SHP77 (cell line): ENCODE measurements around the gene AP1S1.
A peak's percentile ranks its signal among the peaks of the same experiment; 100 is the strongest.
"Not testable (repeated sequence)": the region's sequence is repeated elsewhere in the genome, so short reads cannot be mapped to it uniquely, and the experiment has no call there.

Experiments
- DNase-seq, 2 experiments: peaks; one replicate each; lab custom pipeline; 2025; lab: John Stamatoyannopoulos, UW

AP1S1 gene

DNA sequence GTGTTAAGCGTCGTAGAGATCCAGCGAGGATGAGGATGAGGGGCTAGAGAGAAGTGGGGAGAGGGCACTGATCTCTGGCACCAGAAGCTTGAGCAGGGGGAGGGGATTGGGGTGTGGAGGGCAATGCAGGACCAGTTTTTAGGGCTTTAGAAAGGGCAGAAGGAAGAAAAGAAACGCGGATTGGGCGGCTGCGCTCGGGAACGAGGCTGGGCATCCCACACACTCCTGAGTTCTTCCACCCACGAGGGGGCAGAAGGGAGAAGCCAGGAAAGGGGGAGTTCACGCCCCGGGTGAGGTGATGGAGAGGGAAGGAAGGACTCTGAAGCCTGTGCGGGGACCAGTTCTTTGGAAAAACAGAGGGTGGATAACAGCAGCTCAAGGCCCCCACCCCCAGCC is 17.2 kb downstream of the AP1S1 start:
- no peak for DNase-seq

- DNase-seq: peak; percentile 61 to 65
Measured at GRCh38 chr7:101172005-101172853, 18.0 kb downstream of the AP1S1 start.

DNA sequence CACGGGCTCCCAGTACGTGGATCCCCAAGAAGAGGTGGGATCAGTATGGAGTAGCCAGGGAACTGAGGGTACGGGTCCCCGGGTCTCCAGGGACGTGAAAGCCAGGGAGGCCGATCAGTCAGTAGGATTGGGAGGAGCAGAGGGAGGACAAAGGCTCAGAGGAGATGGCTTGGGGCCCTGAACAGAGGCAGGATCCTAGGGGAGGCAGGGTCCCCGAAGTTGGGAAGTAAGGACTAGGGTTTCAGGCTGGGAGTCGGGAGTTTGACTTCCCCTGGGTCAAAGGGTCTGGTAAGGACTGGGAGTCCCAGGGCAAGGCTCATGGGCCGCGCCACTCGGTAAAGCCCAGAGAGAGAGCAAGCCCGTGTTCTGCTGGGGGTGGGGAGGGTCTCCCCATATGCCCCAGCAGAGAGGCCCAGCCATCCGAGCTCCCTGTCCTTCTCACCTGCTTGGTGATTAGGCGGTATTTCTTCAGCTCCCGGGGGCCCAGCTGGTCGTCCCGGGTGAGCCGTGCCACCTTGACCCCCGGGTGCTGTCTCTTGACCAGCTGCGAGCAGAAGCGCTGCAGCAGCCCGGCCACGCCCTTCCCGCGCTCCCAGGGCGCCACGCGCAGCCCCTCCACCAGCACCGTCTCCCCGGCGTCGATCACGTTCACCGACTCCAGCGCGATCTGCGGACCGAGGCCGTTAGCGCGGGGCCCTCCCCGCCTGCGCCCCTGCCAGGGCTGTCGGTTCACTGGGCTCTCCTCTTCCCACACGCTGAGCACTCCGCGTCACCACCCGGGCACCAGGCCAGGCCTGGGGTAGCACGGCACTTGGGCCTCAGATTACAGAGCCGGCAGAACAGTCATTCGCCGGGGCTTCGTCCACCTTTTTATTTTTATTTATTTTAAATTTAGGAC is 18.8 kb downstream of the AP1S1 start:
- DNase-seq: peak; percentile 74 to 76

DNA sequence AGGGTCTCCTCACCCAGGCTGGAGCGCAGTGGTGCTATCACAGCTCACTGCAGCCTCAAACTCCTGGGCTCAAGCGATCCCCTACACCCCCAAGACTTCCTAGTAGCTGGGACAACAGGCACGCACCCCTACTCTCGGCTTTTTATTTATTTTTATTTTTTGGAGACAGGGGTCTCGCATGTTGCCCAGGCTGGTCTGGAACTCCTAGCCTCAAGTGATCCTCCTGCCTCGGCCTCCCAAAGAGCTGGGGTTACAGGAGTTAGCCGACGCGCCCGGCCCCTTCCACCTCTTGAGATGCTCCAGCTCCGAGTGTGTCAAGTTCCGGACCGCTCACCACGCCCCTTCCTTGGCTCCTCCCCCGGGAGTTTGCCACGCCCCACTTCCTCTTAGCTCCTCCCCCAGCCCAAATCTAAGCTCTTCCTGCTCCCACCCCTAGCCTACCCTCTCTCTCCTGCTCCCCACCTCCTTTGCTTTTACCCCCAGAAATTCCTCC is 19.5 kb downstream of the AP1S1 start:
- peak in 1 of 2 experiments; percentile 30 for DNase-seq

GRCh38 chr7:101174322-101174854 is 20.1 kb downstream of the AP1S1 start:
- no peak for DNase-seq

DNA sequence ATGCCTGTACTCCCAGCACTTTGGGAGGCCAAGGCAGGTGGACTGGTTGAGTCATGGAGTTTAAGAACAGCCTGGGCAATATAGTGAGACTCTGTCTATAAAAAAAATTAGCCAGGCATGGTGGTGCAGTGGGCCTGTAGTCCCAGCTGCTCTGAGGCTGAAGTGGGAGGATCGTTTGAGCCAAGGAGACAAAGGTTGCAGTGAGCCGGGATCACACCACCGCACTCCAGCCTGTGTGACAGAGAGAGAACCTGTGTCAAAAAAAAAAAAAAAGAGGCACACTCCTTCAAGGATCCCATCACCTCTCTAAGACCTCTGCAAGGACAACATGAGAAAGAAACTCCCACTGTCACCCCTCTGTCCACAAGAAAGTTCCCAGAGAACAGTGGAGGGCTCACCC is 21.4 kb downstream of the AP1S1 start:
- no peak for DNase-seq

GRCh38 chr7:101177644-101178043 is 23.4 kb downstream of the AP1S1 start:
- DNase-seq: no peak

DNA sequence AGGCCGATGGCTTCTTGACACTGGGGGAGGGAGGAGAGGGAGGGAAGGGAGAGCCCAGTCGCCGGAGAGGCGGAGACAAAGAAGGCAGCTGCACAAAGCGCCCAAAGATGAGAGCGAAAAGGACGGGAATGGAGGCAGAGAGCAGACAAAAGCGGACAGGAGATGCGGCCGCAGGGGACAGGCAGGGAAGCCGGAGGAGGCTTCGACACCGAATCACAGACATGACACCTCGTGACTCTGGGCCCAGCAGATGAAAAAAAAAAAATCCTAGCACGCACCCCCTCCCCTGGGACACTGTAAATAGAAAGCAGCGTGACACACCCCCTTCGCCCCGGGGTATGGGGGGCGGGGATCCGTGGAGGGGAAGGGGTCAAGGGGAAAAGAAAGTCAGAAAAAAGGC is 24.8 kb downstream of the AP1S1 start:
- DNase-seq: peak in 1 of 2 experiments; percentile 40

GRCh38 chr7:101179713-101180112 is 25.4 kb downstream of the AP1S1 start:
- DNase-seq: no peak

DNA sequence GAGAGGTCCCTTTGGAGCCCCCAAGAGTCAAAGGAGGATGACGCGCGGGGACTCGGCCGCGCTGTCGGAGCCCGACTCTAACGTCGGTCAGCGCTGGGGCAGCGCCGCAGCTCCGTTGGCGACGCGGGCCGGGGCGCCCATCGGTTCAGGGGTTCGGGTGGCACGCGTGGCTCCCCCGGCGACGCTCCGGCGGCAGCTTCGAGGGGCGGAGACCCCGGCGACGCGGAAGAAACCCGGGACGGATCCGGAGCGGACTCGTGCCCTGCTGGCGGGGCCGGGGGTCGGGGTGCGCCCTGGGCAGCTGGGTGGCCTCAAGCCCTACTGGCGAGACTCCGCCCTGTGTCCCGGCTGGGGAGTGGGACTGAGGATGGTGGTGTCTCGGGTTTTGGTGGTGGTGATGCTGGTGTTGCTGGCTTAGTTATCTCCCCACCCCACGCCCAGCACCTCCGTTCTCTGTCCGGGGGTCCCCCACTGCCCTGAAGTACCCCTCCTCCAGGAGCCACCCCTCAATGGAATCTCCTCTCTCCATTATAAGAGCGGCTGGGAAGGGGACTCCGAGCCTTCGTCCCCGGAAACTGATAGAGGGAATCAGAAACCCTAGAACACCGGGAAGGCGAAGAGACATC is 26.0 kb downstream of the AP1S1 start, which contains the start of gene NAT16:
TSS of gene NAT16 (minus strand) at position 164 of the 626 bp plus-strand sequence. CDS start 5,486 bp downstream, outside the sequence.
- DNase-seq: no peak

DNA sequence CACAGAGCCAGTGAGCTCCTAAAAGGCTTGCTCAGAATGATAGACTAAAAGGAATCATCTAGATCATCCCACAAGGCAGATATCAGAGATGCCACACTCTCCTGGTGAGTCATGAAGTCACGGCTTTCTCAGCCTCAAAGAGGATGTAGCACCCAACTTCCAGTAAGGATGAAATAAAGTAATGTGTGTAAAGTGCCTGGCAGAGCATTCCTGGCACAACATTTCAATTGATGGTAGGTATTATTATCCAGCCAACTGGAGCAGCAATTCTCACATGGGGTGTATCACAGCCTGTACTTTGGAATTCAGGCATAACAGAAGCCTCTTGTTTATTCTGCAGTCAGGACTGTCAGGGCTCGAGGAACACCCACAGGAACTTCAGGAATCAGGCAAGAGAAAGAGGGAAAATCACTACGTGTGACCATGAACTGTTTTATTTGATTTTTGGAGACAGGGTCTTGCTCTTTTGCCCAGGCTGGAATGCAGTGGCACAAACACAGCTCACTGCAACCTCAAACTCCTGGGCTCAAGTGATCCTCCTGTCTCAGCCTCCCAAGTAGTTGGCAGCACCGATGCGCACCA is 31.1 kb downstream of the AP1S1 start:
- no peak for DNase-seq

- no peak for DNase-seq
Measured at GRCh38 chr7:101186194-101186593, 31.9 kb downstream of the AP1S1 start.

DNA sequence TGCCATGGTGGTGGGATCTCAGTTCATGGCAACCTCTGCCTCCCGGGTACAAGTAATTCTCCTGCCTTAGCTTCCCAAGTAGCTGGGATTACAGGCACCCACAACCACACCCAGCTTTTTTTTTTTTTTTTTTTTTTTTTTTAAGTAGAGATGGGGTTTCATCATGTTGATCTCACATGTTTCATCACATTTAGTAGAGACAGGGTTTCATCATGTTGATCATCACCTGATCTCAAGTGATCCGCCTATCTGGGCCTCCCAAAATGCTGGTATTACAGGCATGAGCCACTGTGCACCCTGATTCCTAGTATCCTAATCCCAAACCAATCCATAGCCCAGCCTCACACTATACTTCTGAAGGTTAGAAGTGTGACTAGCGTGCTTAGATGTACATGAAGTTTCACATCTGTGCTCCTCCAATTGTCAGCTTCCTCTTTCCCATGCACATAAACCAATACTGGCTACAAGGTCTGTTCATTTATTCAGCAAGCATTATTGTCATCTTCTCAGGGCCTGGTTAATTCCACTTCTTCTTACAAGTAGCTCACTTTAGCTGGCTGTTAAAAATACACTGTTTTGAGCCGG is 32.7 kb downstream of the AP1S1 start:
- DNase-seq: no peak

GRCh38 chr7:101189109-101189508 is 34.8 kb downstream of the AP1S1 start:
- no peak for DNase-seq

- DNase-seq: no peak
Measured at GRCh38 chr7:101195884-101196283, 41.6 kb downstream of the AP1S1 start.

GRCh38 chr7:101197991-101198390 is 43.7 kb downstream of the AP1S1 start:
- no peak for DNase-seq

DNA sequence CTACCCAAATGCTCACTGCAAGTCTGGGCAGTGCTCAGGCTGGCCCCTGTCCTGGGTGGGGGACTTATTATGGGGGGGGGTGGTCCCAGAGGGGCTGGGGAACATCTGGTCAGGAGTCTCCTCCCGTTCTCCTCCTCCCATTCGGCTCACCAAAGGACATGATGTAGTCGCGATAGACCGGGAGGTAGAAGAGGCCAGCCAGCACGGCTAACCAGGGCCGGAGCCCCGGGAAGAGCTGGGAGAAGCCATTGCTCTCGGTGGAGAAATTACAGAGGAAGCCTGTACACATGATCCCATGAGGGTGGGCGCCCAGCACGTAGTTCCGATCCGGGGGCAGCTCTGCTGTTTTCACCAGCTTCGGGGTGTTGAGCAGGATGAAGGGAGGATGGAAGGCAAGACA is 44.2 kb downstream of the AP1S1 start:
- DNase-seq: no peak

- not testable (repeated sequence) for DNase-seq
Measured at GRCh38 chr7:101199522-101199921, 45.2 kb downstream of the AP1S1 start.

GRCh38 chr7:101200504-101200861 is 46.2 kb downstream of the AP1S1 start:
- no peak for DNase-seq

- DNase-seq: no peak
Measured at GRCh38 chr7:101200862-101201599, 46.8 kb downstream of the AP1S1 start, which contains the start of gene MOGAT3. Gene MOGAT3, minus strand, starts transcription at chr7:101201036. Its CDS starts 182 bp downstream, at chr7:101200854.
